ENCODE data around the gene KLHL33. TPM values are rescaled to one million over a fixed set of nuclear protein-coding genes. Genes with fewer than 3 reads are reported as not detected.
A peak's percentile ranks its signal among the peaks of the same experiment; 100 is the strongest.

Gene KLHL33
- polyA plus RNA-seq, 1 experiment = 0.22 TPM

GRCh38 chr14:20468764-20469241 is 32.8 kb upstream of the KLHL33 start:
- POLR2A ChIA-PET = no interaction called here
- Histone ChIP-seq H3K4me3 (ENCODE audit: low read depth, low read length) (peak overlapping the region; percentile 70), H3K27me3 (ENCODE audit: control insufficient read depth, insufficient read depth, low read length) (peaks cover 1% of the 10 kb centered on the region; the same call in 1 of the 2 replicates), H3K36me3 (ENCODE audit: control insufficient read depth, insufficient read depth, low read length) (no peaks in the 10 kb centered on the region)
- CTCF ChIA-PET = no interaction called here
- DNase-seq (ENCODE audit: low read depth) = no peak
- no peak for TF ChIP-seq CTCF (IDR thresholded peaks at IDR 0.05; ENCODE audit: insufficient read depth, low read depth, low read length)

GRCh38 chr14:20461225-20462141 is 25.5 kb upstream of the KLHL33 start, which contains the start of gene PIP4P1:
Gene PIP4P1, minus strand, starts transcription at chr14:20461434. Its CDS starts 109 bp downstream, at chr14:20461325.
- TF ChIP-seq CTCF (IDR thresholded peaks at IDR 0.05; ENCODE audit: insufficient read depth, low read depth, low read length) = no peak
- Histone ChIP-seq H3K4me3 (ENCODE audit: low read depth, low read length) (peak within 1 kb of the TSS; percentile 94), H3K27me3 (ENCODE audit: control insufficient read depth, insufficient read depth, low read length) (peaks cover 1% of the 10 kb centered on the region; the same call in 1 of the 2 replicates), H3K36me3 (ENCODE audit: control insufficient read depth, insufficient read depth, low read length) (peaks cover 20% of the 10 kb centered on the region)
- DNase-seq (ENCODE audit: low read depth) = peak; percentile 100
- ChIA-PET CTCF (interaction anchor here (1.0 to 2.0 kb wide), 2 partner anchors 37 to 46 kb away, joined by 3 to 10 read pairs; no protein-coding TSS in a partner anchor), POLR2A (interaction anchor here (0.8 to 1.2 kb wide), 3 partner anchors 8 to 221 kb away, joined by 3 to 5 read pairs (median 5); partner anchors contain the start of genes PARP2 and PNP)

GRCh38 chr14:20460458-20461224 is 24.7 kb upstream of the KLHL33 start:
- CTCF ChIA-PET = interaction anchor here (2.0 kb wide), 1 partner anchor 45 kb away, joined by 10 read pairs; no protein-coding TSS in a partner anchor

GRCh38 chr14:20458031-20458789 is 22.2 kb upstream of the KLHL33 start:
- DNase-seq (ENCODE audit: low read depth) = no peak
- Histone ChIP-seq H3K27me3 (ENCODE audit: control insufficient read depth, insufficient read depth, low read length) (no peaks in the 10 kb centered on the region), H3K36me3 (ENCODE audit: control insufficient read depth, insufficient read depth, low read length) (peaks cover 20% of the 10 kb centered on the region), H3K4me3 (ENCODE audit: low read depth, low read length) (no peak overlapping the region)
- ChIA-PET POLR2A (no interaction called here), CTCF (no interaction called here)
- TF ChIP-seq CTCF (IDR thresholded peaks at IDR 0.05; ENCODE audit: insufficient read depth, low read depth, low read length) = no peak

More at GRCh38 chr14:20460458-20461224, 24.7 kb upstream of the KLHL33 start:
- DNase-seq (ENCODE audit: low read depth) = no peak
- peaks cover 1% of the 10 kb centered on the region; the same call in 1 of the 2 replicates for H3K27me3 ChIP-seq (ENCODE audit: control insufficient read depth, insufficient read depth, low read length)
- H3K36me3 ChIP-seq (ENCODE audit: control insufficient read depth, insufficient read depth, low read length) = peaks cover 20% of the 10 kb centered on the region
- no peak for TF ChIP-seq CTCF (IDR thresholded peaks at IDR 0.05; ENCODE audit: insufficient read depth, low read depth, low read length)
- POLR2A ChIA-PET = interaction anchor here (0.8 to 1.2 kb wide), 2 partner anchors 9 to 221 kb away, joined by 3 to 5 read pairs; partner anchors contain the start of gene PNP
- peak overlapping the region; percentile 94 for H3K4me3 ChIP-seq (ENCODE audit: low read depth, low read length)

All from BJ (cell line).